ENCODE results near the gene KLHL36.

DNA sequence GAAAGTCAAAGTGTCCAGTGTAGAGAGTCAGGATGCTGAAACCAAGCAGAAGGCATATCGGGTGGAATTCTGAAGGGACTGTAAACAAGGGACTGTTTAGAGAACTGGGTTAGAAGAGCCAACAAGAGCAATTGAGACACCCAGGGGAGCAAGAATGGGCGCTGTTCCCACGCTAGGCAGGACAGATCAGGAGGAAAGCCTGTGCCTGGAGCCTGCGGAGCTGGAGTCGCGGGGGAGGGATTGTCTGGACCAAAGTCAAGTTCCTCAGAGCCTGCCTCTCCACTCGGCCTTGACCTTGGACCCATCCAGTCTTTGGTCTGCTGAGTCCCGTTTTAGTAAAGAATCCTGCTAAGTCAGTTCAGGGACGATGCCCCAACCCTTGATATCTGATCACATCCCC lies 14.7 kb upstream of the KLHL36 start:
- TF ChIP-seq, protein P1, sequence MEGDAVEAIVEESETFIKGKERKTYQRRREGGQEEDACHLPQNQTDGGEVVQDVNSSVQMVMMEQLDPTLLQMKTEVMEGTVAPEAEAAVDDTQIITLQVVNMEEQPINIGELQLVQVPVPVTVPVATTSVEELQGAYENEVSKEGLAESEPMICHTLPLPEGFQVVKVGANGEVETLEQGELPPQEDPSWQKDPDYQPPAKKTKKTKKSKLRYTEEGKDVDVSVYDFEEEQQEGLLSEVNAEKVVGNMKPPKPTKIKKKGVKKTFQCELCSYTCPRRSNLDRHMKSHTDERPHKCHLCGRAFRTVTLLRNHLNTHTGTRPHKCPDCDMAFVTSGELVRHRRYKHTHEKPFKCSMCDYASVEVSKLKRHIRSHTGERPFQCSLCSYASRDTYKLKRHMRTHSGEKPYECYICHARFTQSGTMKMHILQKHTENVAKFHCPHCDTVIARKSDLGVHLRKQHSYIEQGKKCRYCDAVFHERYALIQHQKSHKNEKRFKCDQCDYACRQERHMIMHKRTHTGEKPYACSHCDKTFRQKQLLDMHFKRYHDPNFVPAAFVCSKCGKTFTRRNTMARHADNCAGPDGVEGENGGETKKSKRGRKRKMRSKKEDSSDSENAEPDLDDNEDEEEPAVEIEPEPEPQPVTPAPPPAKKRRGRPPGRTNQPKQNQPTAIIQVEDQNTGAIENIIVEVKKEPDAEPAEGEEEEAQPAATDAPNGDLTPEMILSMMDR (IDR thresholded peaks at IDR 0.05), result no peak
- TF ChIP-seq POLR2A (IDR thresholded peaks at IDR 0.05) (no peak), EP300 (IDR thresholded peaks at IDR 0.05) (no peak)

Measured in sigmoid colon (tissue), 4 donors.